ENCODE measurements around the gene MKNK1.

Gene MKNK1

GRCh38 chr1:46606255-46606965 lies 2.3 kb upstream of the MKNK1 start:
- H3K4me3 ChIP-seq (ENCODE audit: low read depth, low read length), result no peak overlapping the region
- no peak for DNase-seq (ENCODE audit: low read depth)

GRCh38 chr1:46605232-46605631 lies 1.2 kb upstream of the MKNK1 start:
- no peak for DNase-seq (ENCODE audit: low read depth)
- H3K4me3 ChIP-seq (ENCODE audit: low read depth, low read length), result no peak overlapping the region
- no peak for TF ChIP-seq CTCF (IDR thresholded peaks at IDR 0.05; ENCODE audit: control insufficient read depth, extremely low read depth, insufficient read depth)

More at GRCh38 chr1:46606255-46606965, 2.3 kb upstream of the MKNK1 start:
- TF ChIP-seq CTCF (IDR thresholded peaks at IDR 0.05; ENCODE audit: control insufficient read depth, extremely low read depth, insufficient read depth), result no peak

GRCh38 chr1:46603481-46603857 lies 599 bp downstream of the MKNK1 start:
- H3K4me3 ChIP-seq (ENCODE audit: low read depth, low read length), result peak overlapping the region; percentile 76
- TF ChIP-seq CTCF (IDR thresholded peaks at IDR 0.05; ENCODE audit: control insufficient read depth, extremely low read depth, insufficient read depth), result no peak
- DNase-seq (ENCODE audit: low read depth), result no peak

- no peak overlapping the region for H3K4me3 ChIP-seq (ENCODE audit: low read depth, low read length)
- DNase-seq (ENCODE audit: low read depth), result no peak
- TF ChIP-seq CTCF (IDR thresholded peaks at IDR 0.05; ENCODE audit: control insufficient read depth, extremely low read depth, insufficient read depth), result no peak
Measured at GRCh38 chr1:46601257-46602007, 2.6 kb downstream of the MKNK1 start.

- no peak for DNase-seq (ENCODE audit: low read depth)
- H3K4me3 ChIP-seq (ENCODE audit: low read depth, low read length), result no peak overlapping the region
Measured at GRCh38 chr1:46599059-46599970, 4.8 kb downstream of the MKNK1 start.

More at GRCh38 chr1:46599059-46599970, 4.8 kb downstream of the MKNK1 start:
- TF ChIP-seq CTCF (IDR thresholded peaks at IDR 0.05; ENCODE audit: control insufficient read depth, extremely low read depth, insufficient read depth), result no peak

Measured in LNCaP clone FGC (cell line).